ENCODE measurements around the gene ZSCAN18.

GRCh38 chr19:58117841-58118575 lies 20.0 kb upstream of the ZSCAN18 start:
- TF ChIP-seq EZH2 (IDR thresholded peaks at IDR 0.05; ENCODE audit: borderline replicate concordance, insufficient read depth, low read depth, low read length, poor library complexity, severe bottlenecking) (no peak), CTCF (IDR thresholded peaks at IDR 0.05) (no peak)
